Caco-2 (cell line): ENCODE measurements around the gene CACNB1. TPM values are rescaled to one million over a fixed set of nuclear protein-coding genes. Genes with fewer than 3 reads are reported as not detected.
A peak's percentile ranks its signal among the peaks of the same experiment; 100 is the strongest.

ENCODE experiments used
- BruUV-seq: library from RNA; stranded (reverse); fragments of 400-500 nt; replicated peaks from 2 replicates; lab custom pipeline; 2021; lab: Mats Ljungman, UMichigan
- CTCF ChIA-PET: fragments of 300-600 bp; sonication (Branson Sonifier 250); formaldehyde crosslinking; loops from one replicate; lab custom pipeline; 2022; ENCODE audit warnings: antibody characterized with exemption; lab: Charles Lee
- POLR2A ChIA-PET: fragments of 300-600 bp; sonication (Branson Sonifier 250); formaldehyde crosslinking; loops from one replicate; lab custom pipeline; 2022; ENCODE audit warnings: antibody characterized with exemption; lab: Charles Lee
- DNase-seq, 2 experiments: peaks; one replicate each; pipeline versions ENCODE4 v3.0.0 to v3.0.0-alpha.2; 2020 to 2022
- H3K27me3 ChIP-seq: replicated peaks from 2 replicates; pipeline ENCODE4 v1.6.0; 2011; ENCODE audit warnings: low read length; ENCODE audit not compliant: control insufficient read depth, insufficient read depth
- H3K36me3 ChIP-seq: 2 replicates; pipeline ENCODE4 v1.5.1; 2011; ENCODE audit warnings: low read length; ENCODE audit not compliant: control insufficient read depth, insufficient read depth
- H3K4me1 ChIP-seq: fragments of 250-450 bp; sonication (Bioruptor Pico); 2 replicates; pipeline ENCODE4 v1.5.1; 2020; ENCODE audit warnings: mild to moderate bottlenecking
- H3K4me3 ChIP-seq: 2 replicates; pipeline ENCODE4 v1.5.1; 2011; ENCODE audit warnings: low read depth, mild to moderate bottlenecking, control low read depth, low read length
- H3K9me3 ChIP-seq: fragments of 250-450 bp; sonication (Bioruptor Pico); 2 replicates; pipeline ENCODE4 v1.5.1; 2020; ENCODE audit warnings: mild to moderate bottlenecking, moderate library complexity
- H3K27ac Mint-ChIP-seq: one replicate; pipeline ENCODE4 v1.8.0; 2022; ENCODE audit warnings: mixed read lengths; ENCODE audit not compliant: unreplicated experiment
- H3K27me3 Mint-ChIP-seq: one replicate; pipeline ENCODE4 v1.8.0; 2022; ENCODE audit warnings: mixed read lengths; ENCODE audit not compliant: insufficient read depth, unreplicated experiment
- H3K36me3 Mint-ChIP-seq: one replicate; pipeline ENCODE4 v1.8.0; 2022; ENCODE audit warnings: mild to moderate bottlenecking, mixed read lengths; ENCODE audit not compliant: insufficient read depth, unreplicated experiment
- H3K4me1 Mint-ChIP-seq: one replicate; pipeline ENCODE4 v1.8.0; 2022; ENCODE audit warnings: low read depth, mixed read lengths; ENCODE audit not compliant: unreplicated experiment
- H3K4me3 Mint-ChIP-seq: one replicate; pipeline ENCODE4 v1.8.0; 2022; ENCODE audit warnings: mild to moderate bottlenecking, moderate library complexity, mixed read lengths; ENCODE audit not compliant: unreplicated experiment
- H3K9me3 Mint-ChIP-seq: one replicate; pipeline ENCODE4 v1.8.0; 2022; ENCODE audit warnings: mixed read lengths; ENCODE audit not compliant: unreplicated experiment
- CTCF ChIP-seq, 2 experiments: fragments of 200-600 bp in 1 of 2; IDR thresholded peaks; 1 replicate in 1 of 2; 2 replicates in 1 of 2; pipeline versions ENCODE4 v1.5.1 to v1.8.0; 2011 to 2022; ENCODE audit warnings: antibody characterized with exemption in 1 of 2, control low read depth in 1 of 2, inconsistent platforms in 1 of 2, low read depth in 1 of 2, low read length in 1 of 2, mild to moderate bottlenecking in 1 of 2, moderate library complexity in 1 of 2; ENCODE audit not compliant: insufficient read depth in 1 of 2, severe bottlenecking in 1 of 2, unreplicated experiment in 1 of 2
- intact Hi-C: fragments of 100-400 bp; cut with micrococcal nuclease; formaldehyde crosslinking; loops from one replicate; pipeline ENCODE4 v1.10.0; 2022; ENCODE audit not compliant: unreplicated experiment
- total RNA-seq: library from RNA; stranded (reverse); gene quantifications from 2 replicates; pipeline ENCODE4 v1.2.3, GENCODE V29; 2022

CACNB1 gene
- total RNA-seq, 1 experiment from 2014 or later = 7.0 TPM

- H3K36me3 Mint-ChIP-seq = no peaks in the 10 kb centered on the region
- no peak overlapping the region for H3K27ac Mint-ChIP-seq
- intact Hi-C loops = loop anchor here (1.0 kb wide), 3 partner anchors 10 to 262 kb away; no protein-coding TSS in a partner anchor
- DNase-seq = peak; percentile 86 to 92
- TF ChIP-seq CTCF (IDR thresholded peaks at IDR 0.05; ENCODE audit: insufficient read depth in 1 of 2, low read depth in 1 of 2, low read length in 1 of 2, severe bottlenecking in 1 of 2, unreplicated experiment in 1 of 2) = peak; percentile 94 to 96
- no peaks in the 10 kb centered on the region for H3K9me3 Mint-ChIP-seq
- H3K36me3 ChIP-seq = no peaks in the 10 kb centered on the region; the same call in 1 of the 2 replicates
- H3K4me1 Mint-ChIP-seq = no peaks in the 10 kb centered on the region
- H3K27me3 ChIP-seq = no peaks in the 10 kb centered on the region
- ChIA-PET CTCF (interaction anchor here (0.6 to 7.1 kb wide), 27 partner anchors 8 to 454 kb away, joined by 3 to 123 read pairs (median 4); partner anchors contain the start of genes FBXL20, RPL19 and STAC2), POLR2A (interaction anchor here (0.5 to 1.0 kb wide), 4 partner anchors 39 to 456 kb away, joined by 3 to 4 read pairs (median 4); partner anchors contain the start of genes CDK12 and RPL19)
- no peak overlapping the region for H3K4me3 ChIP-seq
- no peaks in the 10 kb centered on the region for H3K4me1 ChIP-seq
- no peaks in the 10 kb centered on the region for H3K9me3 ChIP-seq
- no peaks in the 10 kb centered on the region for H3K27me3 Mint-ChIP-seq
- no peak overlapping the region for H3K4me3 Mint-ChIP-seq
- no TSS peak for BruUV-seq
Observed at GRCh38 chr17:39244600-39245570, 47.4 kb upstream of the CACNB1 start.

- Histone ChIP-seq H3K4me1 (no peaks in the 10 kb centered on the region), H3K4me3 (no peak overlapping the region), H3K9me3 (no peaks in the 10 kb centered on the region), H3K36me3 (no peaks in the 10 kb centered on the region; the same call in 1 of the 2 replicates), H3K27me3 (no peaks in the 10 kb centered on the region)
- CTCF ChIA-PET = interaction anchor here (0.6 to 7.1 kb wide), 23 partner anchors 9 to 455 kb away, joined by 3 to 123 read pairs (median 5); partner anchors contain the start of genes FBXL20, RPL19 and STAC2
- Mint-ChIP-seq H3K4me1 (no peaks in the 10 kb centered on the region), H3K27me3 (no peaks in the 10 kb centered on the region), H3K27ac (no peak overlapping the region), H3K9me3 (no peaks in the 10 kb centered on the region), H3K36me3 (no peaks in the 10 kb centered on the region), H3K4me3 (no peak overlapping the region)
- no peak for TF ChIP-seq CTCF (IDR thresholded peaks at IDR 0.05; ENCODE audit: insufficient read depth in 1 of 2, low read depth in 1 of 2, low read length in 1 of 2, severe bottlenecking in 1 of 2, unreplicated experiment in 1 of 2)
- DNase-seq = no peak
- POLR2A ChIA-PET = interaction anchor here (0.6 to 1.0 kb wide), 3 partner anchors 38 to 217 kb away, joined by 3 to 4 read pairs (median 4); partner anchors contain the start of genes CDK12 and RPL19
- BruUV-seq = no TSS peak
- intact Hi-C loops = loop anchor here (1.0 kb wide), 3 partner anchors 9 to 261 kb away; no protein-coding TSS in a partner anchor
Observed at GRCh38 chr17:39244016-39244599, 46.6 kb upstream of the CACNB1 start.

- no peaks in the 10 kb centered on the region for H3K9me3 Mint-ChIP-seq
- H3K4me3 ChIP-seq = no peak overlapping the region
- intact Hi-C loops = no loop called here
- H3K27me3 Mint-ChIP-seq = no peaks in the 10 kb centered on the region
- no peak for TF ChIP-seq CTCF (IDR thresholded peaks at IDR 0.05; ENCODE audit: insufficient read depth in 1 of 2, low read depth in 1 of 2, low read length in 1 of 2, severe bottlenecking in 1 of 2, unreplicated experiment in 1 of 2)
- no peak for DNase-seq
- no peaks in the 10 kb centered on the region for H3K27me3 ChIP-seq
- POLR2A ChIA-PET = no interaction called here
- CTCF ChIA-PET = interaction anchor here (0.6 to 7.1 kb wide), 5 partner anchors 17 to 146 kb away, joined by 3 to 123 read pairs (median 4); no protein-coding TSS in a partner anchor
- no TSS peak for BruUV-seq
- no peaks in the 10 kb centered on the region for H3K4me1 Mint-ChIP-seq
- no peaks in the 10 kb centered on the region for H3K36me3 ChIP-seq
- no peak overlapping the region for H3K27ac Mint-ChIP-seq
- no peaks in the 10 kb centered on the region for H3K9me3 ChIP-seq
- H3K4me1 ChIP-seq = no peaks in the 10 kb centered on the region
- no peak overlapping the region for H3K4me3 Mint-ChIP-seq
- no peaks in the 10 kb centered on the region for H3K36me3 Mint-ChIP-seq
Observed at GRCh38 chr17:39243155-39243554, 45.7 kb upstream of the CACNB1 start.
